Activated CD8-positive, alpha-beta memory T cell treated with anti-CD3 and anti-CD28 coated beads for 1 hour (primary cell): ENCODE measurements around the gene YLPM1.

ENCODE experiments used
- DNase-seq, 2 donors: peaks; one replicate each; pipeline ENCODE4 v3.0.0-alpha.2; 2020; ENCODE audit warnings: low read depth in 1 of 2; ENCODE audit errors: extremely low read depth in 1 of 2

The YLPM1 gene

GRCh38 chr14:74785056-74785613 lies 22.0 kb downstream of the YLPM1 start:
- no peak for DNase-seq

- no peak for DNase-seq
These were observed 23.7 kb downstream of the YLPM1 start for GRCh38 chr14:74786796-74787315.

GRCh38 chr14:74792249-74793039 lies 29.3 kb downstream of the YLPM1 start:
- DNase-seq = no peak

- DNase-seq = no peak
These were observed 30.5 kb downstream of the YLPM1 start for GRCh38 chr14:74793506-74794155.

- DNase-seq = no peak
These were observed 31.8 kb downstream of the YLPM1 start for GRCh38 chr14:74794947-74795346.

GRCh38 chr14:74799765-74800164 lies 36.6 kb downstream of the YLPM1 start:
- no peak for DNase-seq

- no peak for DNase-seq
These were observed 37.7 kb downstream of the YLPM1 start for GRCh38 chr14:74800780-74801179.

- no peak for DNase-seq
These were observed 38.3 kb downstream of the YLPM1 start for GRCh38 chr14:74801396-74801795.

- no peak for DNase-seq
These were observed 41.2 kb downstream of the YLPM1 start for GRCh38 chr14:74804219-74804825.

- DNase-seq = no peak
These were observed 44.9 kb downstream of the YLPM1 start for GRCh38 chr14:74807853-74808545.

GRCh38 chr14:74816124-74816523 lies 53.0 kb downstream of the YLPM1 start:
- no peak for DNase-seq

GRCh38 chr14:74820288-74820687 lies 57.2 kb downstream of the YLPM1 start:
- DNase-seq = no peak

- DNase-seq = no peak
These were observed 58.3 kb downstream of the YLPM1 start for GRCh38 chr14:74821267-74821915.

- no peak for DNase-seq
These were observed 61.9 kb downstream of the YLPM1 start for GRCh38 chr14:74824997-74825396.

- no peak for DNase-seq
These were observed 63.5 kb downstream of the YLPM1 start for GRCh38 chr14:74826574-74826973.

GRCh38 chr14:74829251-74829650 lies 66.1 kb downstream of the YLPM1 start:
- DNase-seq = no peak

- no peak for DNase-seq
These were observed 69.7 kb downstream of the YLPM1 start for GRCh38 chr14:74832849-74833248.

- DNase-seq = no peak
These were observed 71.7 kb downstream of the YLPM1 start for GRCh38 chr14:74834692-74835392.

GRCh38 chr14:74835645-74836250 lies 72.6 kb downstream of the YLPM1 start:
- DNase-seq = no peak
